ENCODE results near the gene MEGF8.

Gene MEGF8

GRCh38 chr19:42400404-42400803 is 75.0 kb downstream of the MEGF8 start:
- H3K4me3 ChIP-seq (ENCODE audit: low read depth, low read length) = no peak overlapping the region
- TF ChIP-seq, protein P1, sequence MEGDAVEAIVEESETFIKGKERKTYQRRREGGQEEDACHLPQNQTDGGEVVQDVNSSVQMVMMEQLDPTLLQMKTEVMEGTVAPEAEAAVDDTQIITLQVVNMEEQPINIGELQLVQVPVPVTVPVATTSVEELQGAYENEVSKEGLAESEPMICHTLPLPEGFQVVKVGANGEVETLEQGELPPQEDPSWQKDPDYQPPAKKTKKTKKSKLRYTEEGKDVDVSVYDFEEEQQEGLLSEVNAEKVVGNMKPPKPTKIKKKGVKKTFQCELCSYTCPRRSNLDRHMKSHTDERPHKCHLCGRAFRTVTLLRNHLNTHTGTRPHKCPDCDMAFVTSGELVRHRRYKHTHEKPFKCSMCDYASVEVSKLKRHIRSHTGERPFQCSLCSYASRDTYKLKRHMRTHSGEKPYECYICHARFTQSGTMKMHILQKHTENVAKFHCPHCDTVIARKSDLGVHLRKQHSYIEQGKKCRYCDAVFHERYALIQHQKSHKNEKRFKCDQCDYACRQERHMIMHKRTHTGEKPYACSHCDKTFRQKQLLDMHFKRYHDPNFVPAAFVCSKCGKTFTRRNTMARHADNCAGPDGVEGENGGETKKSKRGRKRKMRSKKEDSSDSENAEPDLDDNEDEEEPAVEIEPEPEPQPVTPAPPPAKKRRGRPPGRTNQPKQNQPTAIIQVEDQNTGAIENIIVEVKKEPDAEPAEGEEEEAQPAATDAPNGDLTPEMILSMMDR (IDR thresholded peaks at IDR 0.05; ENCODE audit: control insufficient read depth, extremely low read depth, insufficient read depth) = no peak
- DNase-seq (ENCODE audit: low read depth) = no peak

DNA sequence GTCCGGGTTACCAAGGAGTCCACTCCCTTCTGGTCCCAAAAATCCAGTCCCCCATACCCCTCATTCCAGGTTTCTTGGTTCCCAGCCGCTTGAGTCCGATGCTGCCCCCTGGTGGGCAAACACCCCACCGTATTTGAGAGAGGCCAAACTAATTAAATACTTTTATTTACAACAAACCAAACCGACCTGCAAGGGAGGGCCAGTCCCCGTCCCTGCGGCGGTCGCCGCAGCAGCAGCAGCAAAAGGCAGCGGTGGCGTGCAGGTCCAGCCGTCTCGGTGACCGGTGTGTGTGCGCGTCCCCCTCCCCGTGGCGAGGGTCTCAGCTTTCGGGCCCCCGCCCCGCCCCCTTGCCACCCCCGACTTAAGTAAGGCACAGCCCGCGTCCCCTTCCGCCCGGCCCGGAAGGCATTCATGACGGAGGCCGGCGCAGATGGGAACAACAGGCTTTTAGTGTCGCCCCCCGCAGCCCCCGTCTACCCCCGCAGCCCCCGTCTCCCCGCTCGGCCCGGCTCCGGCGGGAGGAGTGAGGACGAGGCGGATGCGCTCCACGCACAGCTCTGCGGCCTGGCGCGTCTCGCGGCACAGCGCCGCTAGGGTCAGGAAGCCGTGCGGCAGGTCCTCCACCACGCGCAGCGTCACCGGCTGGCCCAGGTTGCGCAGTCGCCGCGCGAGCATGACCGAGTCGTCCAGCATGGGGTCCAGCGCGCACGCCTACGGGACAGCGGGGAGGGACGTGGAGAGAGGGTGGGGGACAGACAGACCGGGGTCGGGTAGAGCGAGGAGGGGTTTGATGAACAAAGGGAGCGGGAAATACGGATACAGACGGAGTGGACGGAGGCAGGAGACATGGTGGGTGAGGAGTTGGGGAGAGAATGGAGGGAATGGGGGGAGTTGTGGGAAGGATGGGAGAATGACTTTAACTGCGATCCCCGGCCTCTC is 76.2 kb downstream of the MEGF8 start:
- TF ChIP-seq, protein P1 (IDR thresholded peaks at IDR 0.05; ENCODE audit: control insufficient read depth, extremely low read depth, insufficient read depth) = peak; percentile 61
- DNase-seq (ENCODE audit: low read depth) = no peak
- peak overlapping the region; percentile 49 for H3K4me3 ChIP-seq (ENCODE audit: low read depth, low read length)

DNA sequence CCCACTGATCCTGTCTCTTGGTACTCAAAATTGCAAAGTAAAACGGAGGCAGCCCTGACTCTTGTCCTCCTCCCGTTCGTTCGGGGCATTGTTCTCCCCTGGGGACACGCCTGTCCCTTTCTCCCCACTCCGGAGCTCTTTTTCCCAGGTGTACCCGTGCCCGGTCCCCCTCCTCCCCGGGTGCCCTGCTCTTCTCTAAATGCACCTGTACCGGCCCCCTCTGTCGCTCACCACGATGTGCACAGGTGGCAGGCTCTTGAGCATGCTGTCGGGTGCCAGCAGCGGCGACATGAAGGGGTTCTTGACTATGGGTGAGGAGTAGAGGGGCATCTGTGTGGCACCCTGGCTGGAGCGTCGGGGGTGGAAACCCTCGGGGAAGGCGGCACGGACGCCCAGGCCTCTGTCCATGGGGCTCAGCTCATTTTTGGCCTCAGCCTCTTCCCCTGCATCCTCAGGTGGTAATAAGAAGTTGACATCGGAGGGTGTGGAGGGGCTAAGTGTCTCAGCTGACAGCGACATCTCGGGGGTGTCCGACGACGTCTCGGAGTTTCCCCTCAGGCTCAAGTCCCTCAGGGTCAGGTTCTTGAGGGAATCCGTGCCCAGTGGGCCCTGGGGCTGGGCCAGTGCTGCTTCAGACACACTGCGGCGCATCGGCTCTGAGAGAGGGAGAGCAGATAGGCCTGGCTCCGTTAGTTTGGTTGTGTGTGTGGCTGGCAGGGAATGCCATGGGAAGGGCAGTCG is 77.1 kb downstream of the MEGF8 start:
- H3K4me3 ChIP-seq (ENCODE audit: low read depth, low read length) = peak overlapping the region; percentile 49
- TF ChIP-seq, protein P1 (IDR thresholded peaks at IDR 0.05; ENCODE audit: control insufficient read depth, extremely low read depth, insufficient read depth) = no peak
- DNase-seq (ENCODE audit: low read depth) = no peak

DNA sequence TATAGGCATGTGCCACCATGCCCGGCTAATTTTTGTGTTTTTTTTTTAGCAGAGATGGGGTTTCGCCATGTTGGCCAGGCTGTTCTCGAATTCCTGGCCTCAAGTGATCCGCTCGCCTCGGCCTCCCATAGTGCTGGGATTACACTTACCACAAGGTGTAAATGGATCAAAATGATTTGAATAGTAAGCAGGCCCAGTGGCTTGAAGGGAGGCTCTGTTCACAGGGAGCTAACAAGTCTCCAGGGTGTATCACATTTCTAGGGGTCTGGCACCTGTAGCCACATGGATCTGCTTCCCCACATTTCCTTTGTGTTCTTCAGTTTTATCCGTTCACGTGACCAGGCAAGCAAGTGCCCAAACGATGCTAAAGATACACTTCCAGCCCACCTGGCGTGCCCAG is 78.2 kb downstream of the MEGF8 start:
- no peak overlapping the region for H3K4me3 ChIP-seq (ENCODE audit: low read depth, low read length)
- TF ChIP-seq, protein P1 (IDR thresholded peaks at IDR 0.05; ENCODE audit: control insufficient read depth, extremely low read depth, insufficient read depth) = no peak
- DNase-seq (ENCODE audit: low read depth) = no peak

GRCh38 chr19:42406111-42406510 is 80.7 kb downstream of the MEGF8 start:
- H3K4me3 ChIP-seq (ENCODE audit: low read depth, low read length) = no peak overlapping the region
- no peak for DNase-seq (ENCODE audit: low read depth)
- TF ChIP-seq, protein P1 (IDR thresholded peaks at IDR 0.05; ENCODE audit: control insufficient read depth, extremely low read depth, insufficient read depth) = no peak

DNA sequence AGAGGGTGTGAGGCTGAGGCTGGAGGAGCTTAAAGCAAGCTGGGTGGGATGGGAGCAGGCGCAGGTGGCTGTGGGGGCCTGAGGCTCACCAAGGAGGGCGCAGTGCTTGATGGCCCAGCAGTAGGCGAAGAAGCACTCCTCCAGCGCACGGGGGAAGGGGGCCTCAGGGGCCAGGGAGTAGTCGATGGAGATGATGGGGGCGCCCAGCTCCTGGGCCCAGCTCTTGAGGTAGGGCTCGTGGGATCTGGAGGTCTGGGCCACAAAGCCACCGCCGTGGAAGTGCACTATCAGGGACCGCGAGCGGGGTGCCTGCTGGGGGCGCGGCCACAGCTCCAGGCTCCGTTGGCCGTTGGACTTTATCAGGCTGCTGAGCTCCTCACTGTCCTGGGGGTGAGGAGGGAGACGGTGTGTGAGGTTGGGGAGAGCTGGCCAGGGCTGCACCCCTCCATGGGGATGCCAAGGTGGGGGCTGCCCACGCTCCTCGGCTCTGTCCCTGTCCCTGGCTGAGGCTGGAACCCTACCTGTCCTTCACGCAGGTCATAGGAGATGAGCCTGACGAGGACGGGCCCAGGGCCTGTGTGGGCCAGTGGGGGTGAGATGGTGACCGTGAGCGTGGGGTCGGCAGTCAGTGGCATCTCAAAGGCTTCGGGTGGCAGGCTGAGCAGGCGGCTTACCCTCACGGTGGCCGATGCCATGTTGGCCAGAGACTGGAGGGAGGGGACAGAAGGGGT is 81.8 kb downstream of the MEGF8 start:
- no peak overlapping the region for H3K4me3 ChIP-seq (ENCODE audit: low read depth, low read length)
- no peak for DNase-seq (ENCODE audit: low read depth)
- TF ChIP-seq, protein P1 (IDR thresholded peaks at IDR 0.05; ENCODE audit: control insufficient read depth, extremely low read depth, insufficient read depth) = no peak
